Calu3 (cell line): Measurements from ENCODE around the gene FRMPD4. TPM values are rescaled to one million over a fixed set of nuclear protein-coding genes. Genes with fewer than 3 reads are reported as not detected.

Experiments used
- BruUV-seq: library from RNA; stranded (reverse); fragments of 400-500 nt; replicated peaks from 2 replicates; lab custom pipeline; 2021; lab: Mats Ljungman, UMichigan
- CTCF ChIA-PET: fragments of 300-600 bp; sonication (Branson Sonifier 250); formaldehyde crosslinking; loops from one replicate; lab custom pipeline; 2022; ENCODE audit warnings: antibody characterized with exemption; lab: Charles Lee
- DNase-seq: peaks from one replicate; pipeline ENCODE4 v3.0.0; 2022
- H3K27ac Mint-ChIP-seq: one replicate; pipeline ENCODE4 v1.8.0; 2022; ENCODE audit warnings: mixed read lengths; ENCODE audit not compliant: unreplicated experiment
- H3K27me3 Mint-ChIP-seq: one replicate; pipeline ENCODE4 v1.8.0; 2022; ENCODE audit warnings: mixed read lengths; ENCODE audit not compliant: unreplicated experiment
- H3K36me3 Mint-ChIP-seq: one replicate; pipeline ENCODE4 v1.8.0; 2022; ENCODE audit warnings: mild to moderate bottlenecking, moderate library complexity, mixed read lengths; ENCODE audit not compliant: insufficient read depth, unreplicated experiment
- H3K4me1 Mint-ChIP-seq: one replicate; pipeline ENCODE4 v1.8.0; 2022; ENCODE audit warnings: mild to moderate bottlenecking, low read depth, mixed read lengths; ENCODE audit not compliant: unreplicated experiment
- H3K4me3 Mint-ChIP-seq: one replicate; pipeline ENCODE4 v1.8.0; 2022; ENCODE audit warnings: mild to moderate bottlenecking, low read depth, moderate library complexity, mixed read lengths; ENCODE audit not compliant: unreplicated experiment
- H3K9me3 Mint-ChIP-seq: one replicate; pipeline ENCODE4 v1.8.0; 2022; ENCODE audit warnings: low read depth, mixed read lengths; ENCODE audit not compliant: unreplicated experiment
- intact Hi-C: fragments of 100-400 bp; cut with micrococcal nuclease; formaldehyde crosslinking; loops from one replicate; pipeline ENCODE4 v1.10.0; 2022; ENCODE audit not compliant: unreplicated experiment
- total RNA-seq: library from RNA; stranded (reverse); gene quantifications from 2 replicates; pipeline ENCODE4 v1.2.3, GENCODE V29; 2022
- TF ChIP-seq, protein P1 (sequence below): fragments of 200-600 bp; IDR thresholded peaks from one replicate; pipeline ENCODE4 v1.8.0; 2022; ENCODE audit warnings: antibody characterized with exemption; ENCODE audit not compliant: unreplicated experiment

Gene FRMPD4
- total RNA-seq, 1 experiment from 2014 or later: not detected

GRCh38 chrX:12236156-12236555 lies 97.9 kb downstream of the FRMPD4 start:
- no peaks in the 10 kb centered on the region for H3K36me3 Mint-ChIP-seq
- no peaks in the 10 kb centered on the region for H3K9me3 Mint-ChIP-seq
- TF ChIP-seq, protein P1, sequence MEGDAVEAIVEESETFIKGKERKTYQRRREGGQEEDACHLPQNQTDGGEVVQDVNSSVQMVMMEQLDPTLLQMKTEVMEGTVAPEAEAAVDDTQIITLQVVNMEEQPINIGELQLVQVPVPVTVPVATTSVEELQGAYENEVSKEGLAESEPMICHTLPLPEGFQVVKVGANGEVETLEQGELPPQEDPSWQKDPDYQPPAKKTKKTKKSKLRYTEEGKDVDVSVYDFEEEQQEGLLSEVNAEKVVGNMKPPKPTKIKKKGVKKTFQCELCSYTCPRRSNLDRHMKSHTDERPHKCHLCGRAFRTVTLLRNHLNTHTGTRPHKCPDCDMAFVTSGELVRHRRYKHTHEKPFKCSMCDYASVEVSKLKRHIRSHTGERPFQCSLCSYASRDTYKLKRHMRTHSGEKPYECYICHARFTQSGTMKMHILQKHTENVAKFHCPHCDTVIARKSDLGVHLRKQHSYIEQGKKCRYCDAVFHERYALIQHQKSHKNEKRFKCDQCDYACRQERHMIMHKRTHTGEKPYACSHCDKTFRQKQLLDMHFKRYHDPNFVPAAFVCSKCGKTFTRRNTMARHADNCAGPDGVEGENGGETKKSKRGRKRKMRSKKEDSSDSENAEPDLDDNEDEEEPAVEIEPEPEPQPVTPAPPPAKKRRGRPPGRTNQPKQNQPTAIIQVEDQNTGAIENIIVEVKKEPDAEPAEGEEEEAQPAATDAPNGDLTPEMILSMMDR: no peak
- BruUV-seq: no TSS peak
- no peak overlapping the region for H3K27ac Mint-ChIP-seq
- CTCF ChIA-PET: no interaction called here
- no peak for DNase-seq
- intact Hi-C loops: no loop called here
- no peak overlapping the region for H3K4me3 Mint-ChIP-seq
- H3K4me1 Mint-ChIP-seq: no peaks in the 10 kb centered on the region
- no peaks in the 10 kb centered on the region for H3K27me3 Mint-ChIP-seq

GRCh38 chrX:12237131-12237530 lies 98.9 kb downstream of the FRMPD4 start:
- intact Hi-C loops: no loop called here
- TF ChIP-seq, protein P1: no peak
- no peak for DNase-seq
- CTCF ChIA-PET: no interaction called here
- Mint-ChIP-seq H3K4me3 (no peak overlapping the region), H3K27me3 (no peaks in the 10 kb centered on the region), H3K4me1 (no peaks in the 10 kb centered on the region), H3K36me3 (no peaks in the 10 kb centered on the region), H3K27ac (no peak overlapping the region), H3K9me3 (no peaks in the 10 kb centered on the region)
- no TSS peak for BruUV-seq

DNA sequence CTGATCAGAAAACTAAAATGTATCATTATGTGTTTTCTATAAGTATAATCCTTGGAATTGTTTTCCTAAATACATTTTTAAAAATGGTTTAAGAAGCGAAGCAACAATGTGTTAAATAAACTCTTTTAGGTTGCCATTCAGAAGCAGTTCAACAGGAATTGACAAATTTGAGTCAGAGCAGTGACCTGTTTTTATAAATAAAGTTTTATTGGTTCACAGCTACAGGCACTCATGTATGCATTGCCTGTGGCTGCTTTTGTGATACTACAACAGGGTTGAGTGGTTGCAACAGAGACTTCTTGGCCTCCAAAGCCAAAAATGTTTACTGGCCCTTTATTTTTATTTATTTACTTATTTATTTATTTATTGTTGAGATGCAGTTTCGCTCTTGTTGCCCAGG lies 99.5 kb downstream of the FRMPD4 start:
- no peak for DNase-seq
- TF ChIP-seq, protein P1: no peak
- Mint-ChIP-seq H3K4me3 (no peak overlapping the region), H3K27me3 (no peaks in the 10 kb centered on the region), H3K36me3 (no peaks in the 10 kb centered on the region), H3K4me1 (no peaks in the 10 kb centered on the region), H3K27ac (no peak overlapping the region), H3K9me3 (no peaks in the 10 kb centered on the region)
- BruUV-seq: no TSS peak
- CTCF ChIA-PET: no interaction called here
- intact Hi-C loops: no loop called here

- no peaks in the 10 kb centered on the region for H3K36me3 Mint-ChIP-seq
- H3K27ac Mint-ChIP-seq: no peak overlapping the region
- H3K27me3 Mint-ChIP-seq: no peaks in the 10 kb centered on the region
- intact Hi-C loops: no loop called here
- CTCF ChIA-PET: interaction anchor here (0.8 kb wide), 1 partner anchor 35 kb away, joined by 4 read pairs; no protein-coding TSS in a partner anchor
- H3K4me3 Mint-ChIP-seq: no peak overlapping the region
- TF ChIP-seq, protein P1: no peak
- no peaks in the 10 kb centered on the region for H3K4me1 Mint-ChIP-seq
- DNase-seq: no peak
- no peaks in the 10 kb centered on the region for H3K9me3 Mint-ChIP-seq
- BruUV-seq: no TSS peak
Measured at GRCh38 chrX:12239356-12240082, 101.2 kb downstream of the FRMPD4 start.
